ENCODE results near the gene MAML3. TPM values are rescaled to one million over a fixed set of nuclear protein-coding genes. Genes with fewer than 3 reads are reported as not detected.

The MAML3 gene
- total RNA-seq, 5 donors from 2014 or later (not counting 1 experiment from before 2014, with no cell fraction given), result 2.0 to 3.4 (median 2.7) TPM

GRCh38 chr4:140088323-140088967 lies 65.5 kb downstream of the MAML3 start:
- no peak overlapping the region for H3K27ac Mint-ChIP-seq
- DNase-seq (no peak), ATAC-seq (replicated peaks in 1 of 4) (no peak)
- peaks cover 6 to 10% (median 9%) of the 10 kb centered on the region in 3 donors for H3K4me1 Mint-ChIP-seq
- Histone ChIP-seq H3K36me3 (ENCODE audit: control insufficient read depth in 2 of 2, extremely low read depth in 1 of 2, insufficient read depth in 1 of 2, low read length in 1 of 2) (no peaks in the 10 kb centered on the region), H3K4me3 (ENCODE audit: control insufficient read depth in 1 of 2, extremely low read depth in 1 of 2, low read length in 1 of 2) (no peak overlapping the region), H3K4me1 (ENCODE audit: control insufficient read depth in 1 of 2, extremely low read depth in 1 of 2, insufficient read depth in 2 of 2, low read length in 2 of 2) (peaks cover 5 to 11% of the 10 kb centered on the region in 2 experiments), H3K27me3 (replicated peaks in 1 of 2; ENCODE audit: control insufficient read depth in 2 of 2, extremely low read depth in 1 of 2, insufficient read depth in 2 of 2, low read length in 1 of 2) (no peaks in the 10 kb centered on the region), H3K27ac (ENCODE audit: low read length) (no peak overlapping the region), H3K9me3 (no peaks in the 10 kb centered on the region)
- no peaks in the 10 kb centered on the region for H3K9me3 Mint-ChIP-seq
- no peaks in the 10 kb centered on the region for H3K27me3 Mint-ChIP-seq
- ChIA-PET CTCF (no interaction called here), POLR2A (no interaction called here)
- no peaks in the 10 kb centered on the region for H3K36me3 Mint-ChIP-seq
- 38% methylated on average over 1 of the region's 5 CpGs for WGBS (ENCODE audit: insufficient coverage)
- H3K4me3 Mint-ChIP-seq, result no peak overlapping the region

- H3K27me3 Mint-ChIP-seq, result no peaks in the 10 kb centered on the region
- ChIA-PET CTCF (interaction anchor here in 1 of 2 donors (0.5 kb wide), 1 partner anchor 635 kb away, joined by 4 read pairs; no protein-coding TSS in a partner anchor), POLR2A (interaction anchor here in 1 of 2 donors (0.7 kb wide), 1 partner anchor 108 kb away, joined by 3 read pairs; no protein-coding TSS in a partner anchor)
- no peaks in the 10 kb centered on the region for H3K36me3 ChIP-seq (ENCODE audit: control insufficient read depth in 2 of 2, extremely low read depth in 1 of 2, insufficient read depth in 1 of 2, low read length in 1 of 2)
- H3K27ac ChIP-seq (ENCODE audit: low read length), result no peak overlapping the region
- no peaks in the 10 kb centered on the region for H3K9me3 Mint-ChIP-seq
- no peaks in the 10 kb centered on the region for H3K27me3 ChIP-seq (replicated peaks in 1 of 2; ENCODE audit: control insufficient read depth in 2 of 2, extremely low read depth in 1 of 2, insufficient read depth in 2 of 2, low read length in 1 of 2)
- H3K4me3 ChIP-seq (ENCODE audit: control insufficient read depth in 1 of 2, extremely low read depth in 1 of 2, low read length in 1 of 2), result no peak overlapping the region
- no peak overlapping the region for H3K4me3 Mint-ChIP-seq
- 96% methylated on average over 3 of the region's 4 CpGs for WGBS (ENCODE audit: insufficient coverage)
- H3K9me3 ChIP-seq, result no peaks in the 10 kb centered on the region
- H3K4me1 Mint-ChIP-seq, result peaks cover 5 to 14% (median 8%) of the 10 kb centered on the region in 3 donors
- DNase-seq, result no peak
- ATAC-seq (replicated peaks in 1 of 4), result no peak
- H3K27ac Mint-ChIP-seq, result no peak overlapping the region
- H3K36me3 Mint-ChIP-seq, result no peaks in the 10 kb centered on the region
- H3K4me1 ChIP-seq (ENCODE audit: control insufficient read depth in 1 of 2, extremely low read depth in 1 of 2, insufficient read depth in 2 of 2, low read length in 2 of 2), result peaks cover 2 to 5% of the 10 kb centered on the region in 2 experiments
These were observed 68.1 kb downstream of the MAML3 start for GRCh38 chr4:140085881-140086280.

GRCh38 chr4:140085062-140085622 lies 68.8 kb downstream of the MAML3 start:
- no peaks in the 10 kb centered on the region for H3K27me3 ChIP-seq (replicated peaks in 1 of 2; ENCODE audit: control insufficient read depth in 2 of 2, extremely low read depth in 1 of 2, insufficient read depth in 2 of 2, low read length in 1 of 2)
- Mint-ChIP-seq H3K27ac (no peak overlapping the region), H3K36me3 (no peaks in the 10 kb centered on the region), H3K4me1 (peaks cover 5 to 15% (median 8%) of the 10 kb centered on the region in 3 donors), H3K9me3 (no peaks in the 10 kb centered on the region), H3K4me3 (no peak overlapping the region), H3K27me3 (no peaks in the 10 kb centered on the region)
- no peaks in the 10 kb centered on the region for H3K9me3 ChIP-seq
- H3K27ac ChIP-seq (ENCODE audit: low read length), result no peak overlapping the region
- no peak overlapping the region for H3K4me3 ChIP-seq (ENCODE audit: control insufficient read depth in 1 of 2, extremely low read depth in 1 of 2, low read length in 1 of 2)
- DNase-seq, result no peak
- ATAC-seq (replicated peaks in 1 of 4), result no peak
- WGBS (ENCODE audit: insufficient coverage), result 91% methylated on average over 9 of the region's 9 CpGs
- ChIA-PET CTCF (interaction anchor here in 1 of 2 donors (0.5 kb wide), 1 partner anchor 634 kb away, joined by 4 read pairs; no protein-coding TSS in a partner anchor), POLR2A (no interaction called here)
- no peaks in the 10 kb centered on the region for H3K36me3 ChIP-seq (ENCODE audit: control insufficient read depth in 2 of 2, extremely low read depth in 1 of 2, insufficient read depth in 1 of 2, low read length in 1 of 2)
- peaks cover 2 to 5% of the 10 kb centered on the region in 2 experiments for H3K4me1 ChIP-seq (ENCODE audit: control insufficient read depth in 1 of 2, extremely low read depth in 1 of 2, insufficient read depth in 2 of 2, low read length in 2 of 2)

GRCh38 chr4:140084385-140084784 lies 69.6 kb downstream of the MAML3 start:
- Mint-ChIP-seq H3K27ac (no peak overlapping the region), H3K36me3 (no peaks in the 10 kb centered on the region), H3K27me3 (no peaks in the 10 kb centered on the region), H3K4me3 (no peak overlapping the region), H3K4me1 (peaks cover 5 to 15% (median 8%) of the 10 kb centered on the region in 3 donors), H3K9me3 (no peaks in the 10 kb centered on the region)
- POLR2A ChIA-PET, result no interaction called here
- Histone ChIP-seq H3K36me3 (ENCODE audit: control insufficient read depth in 2 of 2, extremely low read depth in 1 of 2, insufficient read depth in 1 of 2, low read length in 1 of 2) (no peaks in the 10 kb centered on the region), H3K27ac (ENCODE audit: low read length) (no peak overlapping the region), H3K4me1 (ENCODE audit: control insufficient read depth in 1 of 2, extremely low read depth in 1 of 2, insufficient read depth in 2 of 2, low read length in 2 of 2) (peaks cover 2 to 5% of the 10 kb centered on the region in 2 experiments), H3K27me3 (replicated peaks in 1 of 2; ENCODE audit: control insufficient read depth in 2 of 2, extremely low read depth in 1 of 2, insufficient read depth in 2 of 2, low read length in 1 of 2) (no peaks in the 10 kb centered on the region), H3K4me3 (ENCODE audit: control insufficient read depth in 1 of 2, extremely low read depth in 1 of 2, low read length in 1 of 2) (no peak overlapping the region), H3K9me3 (no peaks in the 10 kb centered on the region)
- WGBS (ENCODE audit: insufficient coverage), result 60% methylated on average over 1 of the region's 5 CpGs
- CTCF ChIA-PET, result no interaction called here
- DNase-seq (no peak), ATAC-seq (replicated peaks in 1 of 4) (no peak)

- ATAC-seq (replicated peaks in 1 of 4), result no peak
- H3K27ac ChIP-seq (ENCODE audit: low read length), result no peak overlapping the region
- peaks cover 2 to 5% of the 10 kb centered on the region in 2 experiments for H3K4me1 ChIP-seq (ENCODE audit: control insufficient read depth in 1 of 2, extremely low read depth in 1 of 2, insufficient read depth in 2 of 2, low read length in 2 of 2)
- Mint-ChIP-seq H3K4me1 (peaks cover 5 to 16% (median 8%) of the 10 kb centered on the region in 3 donors), H3K36me3 (no peaks in the 10 kb centered on the region), H3K4me3 (no peak overlapping the region), H3K27ac (no peak overlapping the region), H3K9me3 (no peaks in the 10 kb centered on the region), H3K27me3 (no peaks in the 10 kb centered on the region)
- H3K27me3 ChIP-seq (replicated peaks in 1 of 2; ENCODE audit: control insufficient read depth in 2 of 2, extremely low read depth in 1 of 2, insufficient read depth in 2 of 2, low read length in 1 of 2), result no peaks in the 10 kb centered on the region
- ChIA-PET POLR2A (interaction anchor here (0.6 kb wide), 2 partner anchors 11 kb away, joined by 3 read pairs; no protein-coding TSS in a partner anchor), CTCF (interaction anchor here in 1 of 2 donors (0.7 kb wide), 1 partner anchor 378 kb away, joined by 3 read pairs; no protein-coding TSS in a partner anchor)
- H3K4me3 ChIP-seq (ENCODE audit: control insufficient read depth in 1 of 2, extremely low read depth in 1 of 2, low read length in 1 of 2), result no peak overlapping the region
- WGBS (ENCODE audit: insufficient coverage), result 90% methylated on average over 4 of the region's 7 CpGs
- H3K36me3 ChIP-seq (ENCODE audit: control insufficient read depth in 2 of 2, extremely low read depth in 1 of 2, insufficient read depth in 1 of 2, low read length in 1 of 2), result no peaks in the 10 kb centered on the region
- no peaks in the 10 kb centered on the region for H3K9me3 ChIP-seq
- no peak for DNase-seq
These were observed 71.6 kb downstream of the MAML3 start for GRCh38 chr4:140082391-140082755.

GRCh38 chr4:140081641-140082390 lies 72.2 kb downstream of the MAML3 start:
- ATAC-seq (replicated peaks in 1 of 4), result no peak
- no peaks in the 10 kb centered on the region for H3K27me3 Mint-ChIP-seq
- H3K4me1 Mint-ChIP-seq, result peaks cover 8 to 21% (median 12%) of the 10 kb centered on the region in 3 donors
- H3K27ac ChIP-seq (ENCODE audit: low read length), result no peak overlapping the region
- H3K9me3 ChIP-seq, result no peaks in the 10 kb centered on the region
- DNase-seq, result no peak
- ChIA-PET CTCF (no interaction called here), POLR2A (interaction anchor here in 1 of 2 donors (0.6 kb wide), 1 partner anchor 44 kb away, joined by 11 read pairs; no protein-coding TSS in a partner anchor)
- H3K27ac Mint-ChIP-seq, result no peak overlapping the region
- no peaks in the 10 kb centered on the region for H3K9me3 Mint-ChIP-seq
- peaks cover 2 to 5% of the 10 kb centered on the region in 2 experiments for H3K4me1 ChIP-seq (ENCODE audit: control insufficient read depth in 1 of 2, extremely low read depth in 1 of 2, insufficient read depth in 2 of 2, low read length in 2 of 2)
- H3K4me3 ChIP-seq (ENCODE audit: control insufficient read depth in 1 of 2, extremely low read depth in 1 of 2, low read length in 1 of 2), result no peak overlapping the region
- no peaks in the 10 kb centered on the region for H3K36me3 ChIP-seq (ENCODE audit: control insufficient read depth in 2 of 2, extremely low read depth in 1 of 2, insufficient read depth in 1 of 2, low read length in 1 of 2)
- no peaks in the 10 kb centered on the region for H3K27me3 ChIP-seq (replicated peaks in 1 of 2; ENCODE audit: control insufficient read depth in 2 of 2, extremely low read depth in 1 of 2, insufficient read depth in 2 of 2, low read length in 1 of 2)
- 100% methylated on average over 2 of the region's 8 CpGs for WGBS (ENCODE audit: insufficient coverage)
- no peaks in the 10 kb centered on the region for H3K36me3 Mint-ChIP-seq
- no peak overlapping the region for H3K4me3 Mint-ChIP-seq

Data from T-cell (primary cell).